B cell (primary cell): ENCODE measurements around the gene OR13C2.

ENCODE experiments used
- CTCF ChIP-seq: fragments of 200-600 bp; IDR thresholded peaks from one replicate; pipeline ENCODE4 v1.8.0; 2022; ENCODE audit warnings: antibody characterized with exemption, mild to moderate bottlenecking
- EZH2 ChIP-seq: IDR thresholded peaks from 2 replicates; pipeline ENCODE4 v1.6.1; 2012; ENCODE audit warnings: borderline replicate concordance, low read depth, mild to moderate bottlenecking, moderate library complexity, low read length; ENCODE audit not compliant: insufficient read depth, poor library complexity, severe bottlenecking

GRCh38 chr9:104617418-104617817 lies 12.0 kb upstream of the OR13C2 start:
- TF ChIP-seq EZH2 (no peak), CTCF (no peak)
